ENCODE measurements around the gene SYCE3. TPM values are rescaled to one million over a fixed set of nuclear protein-coding genes. Genes with fewer than 3 reads are reported as not detected.
A peak's percentile ranks its signal among the peaks of the same experiment; 100 is the strongest.

The SYCE3 gene, protein sequence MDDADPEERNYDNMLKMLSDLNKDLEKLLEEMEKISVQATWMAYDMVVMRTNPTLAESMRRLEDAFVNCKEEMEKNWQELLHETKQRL
- total RNA-seq (2014; rRNA removed; shearing (Covaris generic)) (not detected in 2 replicates), polyA plus RNA-seq (2016; fragmentation: Nextera tagmentation; extraction: Ambion mirVana) (not detected in 2 replicates)
- long read RNA-seq: 0 reads

DNA sequence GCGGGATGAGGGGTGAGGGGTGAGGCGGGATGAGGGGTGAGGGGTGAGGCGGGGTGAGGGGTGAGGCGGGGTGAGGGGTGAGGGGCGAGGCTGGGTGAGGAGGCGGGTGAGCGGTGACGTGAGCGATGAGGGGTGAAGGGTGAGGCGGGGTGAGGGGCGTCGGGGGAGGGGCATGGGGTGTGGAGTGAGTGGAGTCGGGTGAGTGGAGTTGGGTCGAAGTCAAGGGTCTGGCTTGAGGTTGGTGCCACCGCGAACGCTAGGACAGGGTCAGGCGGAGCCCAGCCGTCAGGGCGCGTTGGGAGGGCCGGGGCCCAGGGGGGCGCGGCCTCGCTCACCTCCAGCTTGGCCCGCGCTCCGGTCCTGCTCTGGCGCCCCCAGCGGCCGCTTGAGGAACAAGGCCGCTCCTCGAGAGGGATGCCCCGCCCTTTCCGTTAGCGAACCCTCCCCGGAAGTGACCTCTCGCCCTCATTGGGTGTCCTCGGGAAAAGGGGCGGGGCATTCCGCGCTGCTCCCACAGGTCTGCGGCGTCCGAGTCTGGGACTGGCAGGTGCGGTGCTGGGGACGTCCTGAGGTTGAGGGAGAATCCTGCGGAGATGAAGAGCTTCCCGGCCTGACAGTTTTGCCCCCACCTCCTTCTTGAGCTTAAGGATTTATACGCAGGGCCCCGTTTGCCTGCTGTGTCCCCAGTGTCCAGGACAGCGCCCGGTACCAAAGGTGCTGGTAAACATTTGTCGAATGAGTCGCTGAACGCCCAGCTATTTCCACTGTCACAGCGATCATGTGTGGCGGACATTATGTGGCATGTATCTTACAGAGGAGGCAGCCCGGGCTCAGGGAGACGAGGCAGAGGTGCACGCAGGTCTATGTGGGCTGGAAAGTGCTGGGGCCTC is at the start of gene SYCE3:
TSS of gene SYCE3 (minus strand) at position 397 of the 890 bp plus-strand sequence. CDS start 6,514 bp downstream, outside the sequence.
- H3K27ac Mint-ChIP-seq: no peak within 1 kb of the TSS

More for the DNA sequence above, at the start of gene SYCE3:
- Histone ChIP-seq H3K79me2 (replicated peaks; ENCODE audit: insufficient read depth) (no peaks in the 10 kb centered on the region), H3K9me2 (ENCODE audit: insufficient read depth) (no peaks in the 10 kb centered on the region), H3K27ac (ENCODE audit: low read depth) (no peak within 1 kb of the TSS), H3F3A (replicated peaks; ENCODE audit: low read depth) (0 out of 2 replicates have a peak, but pooled peaks cover 3% of the 10 kb centered on the region), H4K20me1 (replicated peaks; ENCODE audit: insufficient read depth) (no peaks in the 10 kb centered on the region), H3K4me3 (peak within 1 kb of the TSS; percentile 87), H3K4me1 (ENCODE audit: insufficient read depth) (no peaks in the 10 kb centered on the region), H3K36me3 (ENCODE audit: insufficient read depth) (no peaks in the 10 kb centered on the region), H3K4me2 (peak within 1 kb of the TSS; percentile 99), H2AFZ (peak within 1 kb of the TSS; percentile 97), H3K27me3 (ENCODE audit: insufficient read depth) (peaks cover 20% of the 10 kb centered on the region)
- DNase-seq (ENCODE audit: low spot score) (peak; percentile 98), ATAC-seq (peak; percentile 96)
- Mint-ChIP-seq H3K4me1 (peaks cover 6% of the 10 kb centered on the region; the same call in 2 of the 3 replicates), H3K4me3 (peak within 1 kb of the TSS; percentile 90), H3K9me3 (no peaks in the 10 kb centered on the region), H3K36me3 (ENCODE audit: low read depth) (peaks cover 2% of the 10 kb centered on the region; the same call in 1 of the 3 replicates), H3K27me3 (ENCODE audit: insufficient read depth, low read depth, poor library complexity) (peaks cover 32% of the 10 kb centered on the region)
- no peak for TF ChIP-seq ZNF331 (CRISPR knock-in tag; IDR thresholded peaks at IDR 0.05; ENCODE audit: low read depth)
- TF ChIP-seq, protein P1, sequence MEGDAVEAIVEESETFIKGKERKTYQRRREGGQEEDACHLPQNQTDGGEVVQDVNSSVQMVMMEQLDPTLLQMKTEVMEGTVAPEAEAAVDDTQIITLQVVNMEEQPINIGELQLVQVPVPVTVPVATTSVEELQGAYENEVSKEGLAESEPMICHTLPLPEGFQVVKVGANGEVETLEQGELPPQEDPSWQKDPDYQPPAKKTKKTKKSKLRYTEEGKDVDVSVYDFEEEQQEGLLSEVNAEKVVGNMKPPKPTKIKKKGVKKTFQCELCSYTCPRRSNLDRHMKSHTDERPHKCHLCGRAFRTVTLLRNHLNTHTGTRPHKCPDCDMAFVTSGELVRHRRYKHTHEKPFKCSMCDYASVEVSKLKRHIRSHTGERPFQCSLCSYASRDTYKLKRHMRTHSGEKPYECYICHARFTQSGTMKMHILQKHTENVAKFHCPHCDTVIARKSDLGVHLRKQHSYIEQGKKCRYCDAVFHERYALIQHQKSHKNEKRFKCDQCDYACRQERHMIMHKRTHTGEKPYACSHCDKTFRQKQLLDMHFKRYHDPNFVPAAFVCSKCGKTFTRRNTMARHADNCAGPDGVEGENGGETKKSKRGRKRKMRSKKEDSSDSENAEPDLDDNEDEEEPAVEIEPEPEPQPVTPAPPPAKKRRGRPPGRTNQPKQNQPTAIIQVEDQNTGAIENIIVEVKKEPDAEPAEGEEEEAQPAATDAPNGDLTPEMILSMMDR (conservative IDR thresholded peaks at IDR 0.05; ENCODE audit: low read depth in 2 of 2): peak; percentile 67 to 81
- TF ChIP-seq CREB1 (CRISPR knock-in tag; IDR thresholded peaks at IDR 0.05; ENCODE audit: low read depth): peak; percentile 70
- no peak for TF ChIP-seq NANOG (IDR thresholded peaks at IDR 0.05; ENCODE audit: borderline replicate concordance)
- TF ChIP-seq JUNB (IDR thresholded peaks at IDR 0.05; ENCODE audit: unreplicated experiment): no peak
- TF ChIP-seq EZH2 (IDR thresholded peaks at IDR 0.05; ENCODE audit: low read depth, unreplicated experiment): no peak
- TF ChIP-seq, protein P2, sequence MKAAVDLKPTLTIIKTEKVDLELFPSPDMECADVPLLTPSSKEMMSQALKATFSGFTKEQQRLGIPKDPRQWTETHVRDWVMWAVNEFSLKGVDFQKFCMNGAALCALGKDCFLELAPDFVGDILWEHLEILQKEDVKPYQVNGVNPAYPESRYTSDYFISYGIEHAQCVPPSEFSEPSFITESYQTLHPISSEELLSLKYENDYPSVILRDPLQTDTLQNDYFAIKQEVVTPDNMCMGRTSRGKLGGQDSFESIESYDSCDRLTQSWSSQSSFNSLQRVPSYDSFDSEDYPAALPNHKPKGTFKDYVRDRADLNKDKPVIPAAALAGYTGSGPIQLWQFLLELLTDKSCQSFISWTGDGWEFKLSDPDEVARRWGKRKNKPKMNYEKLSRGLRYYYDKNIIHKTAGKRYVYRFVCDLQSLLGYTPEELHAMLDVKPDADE (IDR thresholded peaks at IDR 0.05): no peak
- TF ChIP-seq POLR2AphosphoS5 (IDR thresholded peaks at IDR 0.05; ENCODE audit: low read depth): peak; percentile 69
- TF ChIP-seq ZNF114 (CRISPR knock-in tag; IDR thresholded peaks at IDR 0.05): no peak
- TF ChIP-seq, protein P3, sequence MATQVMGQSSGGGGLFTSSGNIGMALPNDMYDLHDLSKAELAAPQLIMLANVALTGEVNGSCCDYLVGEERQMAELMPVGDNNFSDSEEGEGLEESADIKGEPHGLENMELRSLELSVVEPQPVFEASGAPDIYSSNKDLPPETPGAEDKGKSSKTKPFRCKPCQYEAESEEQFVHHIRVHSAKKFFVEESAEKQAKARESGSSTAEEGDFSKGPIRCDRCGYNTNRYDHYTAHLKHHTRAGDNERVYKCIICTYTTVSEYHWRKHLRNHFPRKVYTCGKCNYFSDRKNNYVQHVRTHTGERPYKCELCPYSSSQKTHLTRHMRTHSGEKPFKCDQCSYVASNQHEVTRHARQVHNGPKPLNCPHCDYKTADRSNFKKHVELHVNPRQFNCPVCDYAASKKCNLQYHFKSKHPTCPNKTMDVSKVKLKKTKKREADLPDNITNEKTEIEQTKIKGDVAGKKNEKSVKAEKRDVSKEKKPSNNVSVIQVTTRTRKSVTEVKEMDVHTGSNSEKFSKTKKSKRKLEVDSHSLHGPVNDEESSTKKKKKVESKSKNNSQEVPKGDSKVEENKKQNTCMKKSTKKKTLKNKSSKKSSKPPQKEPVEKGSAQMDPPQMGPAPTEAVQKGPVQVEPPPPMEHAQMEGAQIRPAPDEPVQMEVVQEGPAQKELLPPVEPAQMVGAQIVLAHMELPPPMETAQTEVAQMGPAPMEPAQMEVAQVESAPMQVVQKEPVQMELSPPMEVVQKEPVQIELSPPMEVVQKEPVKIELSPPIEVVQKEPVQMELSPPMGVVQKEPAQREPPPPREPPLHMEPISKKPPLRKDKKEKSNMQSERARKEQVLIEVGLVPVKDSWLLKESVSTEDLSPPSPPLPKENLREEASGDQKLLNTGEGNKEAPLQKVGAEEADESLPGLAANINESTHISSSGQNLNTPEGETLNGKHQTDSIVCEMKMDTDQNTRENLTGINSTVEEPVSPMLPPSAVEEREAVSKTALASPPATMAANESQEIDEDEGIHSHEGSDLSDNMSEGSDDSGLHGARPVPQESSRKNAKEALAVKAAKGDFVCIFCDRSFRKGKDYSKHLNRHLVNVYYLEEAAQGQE (IDR thresholded peaks at IDR 0.05; ENCODE audit: unreplicated experiment): no peak

Data from GM23338 (cell line).